NB4 (cell line): ENCODE measurements around the gene INSIG1.
A peak's percentile ranks its signal among the peaks of the same experiment; 100 is the strongest.

ENCODE experiments used
- DNase-seq: peaks from one replicate; pipeline ENCODE4 v3.0.0; 2010; ENCODE audit warnings: low read depth
- H3K4me3 ChIP-seq: one replicate; pipeline ENCODE4 v1.5.1; 2011; ENCODE audit warnings: mild to moderate bottlenecking, low read depth, low read length, moderate library complexity
- CTCF ChIP-seq: IDR thresholded peaks from one replicate; pipeline ENCODE4 v1.5.1; 2012; ENCODE audit warnings: low read depth, low read length
- MAX ChIP-seq: IDR thresholded peaks from 2 replicates; pipeline ENCODE4 v1.6.1; 2011; ENCODE audit warnings: low read depth, low read length
- MYC ChIP-seq: IDR thresholded peaks from 2 replicates; pipeline ENCODE4 v1.6.1; 2011; ENCODE audit warnings: low read depth, low read length
- POLR2A ChIP-seq: IDR thresholded peaks from 2 replicates; pipeline ENCODE4 v1.6.1; 2011; ENCODE audit warnings: mild to moderate bottlenecking; ENCODE audit not compliant: insufficient read length; ENCODE audit errors: extremely low read depth

INSIG1 gene

GRCh38 chr7:155337946-155338631, 40.4 kb downstream of the INSIG1 start:
- no peak overlapping the region for H3K4me3 ChIP-seq
- TF ChIP-seq MYC (no peak), CTCF (no peak), MAX (no peak)
- DNase-seq = no peak

GRCh38 chr7:155338632-155339320, 41.1 kb downstream of the INSIG1 start:
- no peak overlapping the region for H3K4me3 ChIP-seq
- TF ChIP-seq MAX (no peak), MYC (no peak), POLR2A (no peak), CTCF (no peak)
- peak; percentile 22 for DNase-seq

DNA sequence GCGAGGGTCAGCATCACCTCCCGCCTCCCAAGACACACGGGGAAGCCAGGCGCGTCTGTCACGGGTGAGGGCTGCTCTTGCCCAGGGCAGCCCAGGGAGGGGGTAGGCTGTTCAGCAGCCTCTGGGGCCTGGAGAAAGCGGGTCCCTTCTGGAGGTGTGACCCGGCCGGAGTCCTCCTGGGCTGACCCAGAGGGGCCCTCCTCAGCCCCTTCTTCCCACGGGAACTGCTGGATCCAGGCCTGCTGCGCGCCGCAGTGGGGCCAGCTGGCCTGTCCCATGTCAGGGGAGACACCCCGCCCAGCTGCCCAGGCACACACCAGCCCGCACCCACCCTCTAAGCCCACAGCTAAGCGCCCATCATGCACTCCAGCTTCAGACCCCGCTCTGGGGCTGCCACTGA, 41.8 kb downstream of the INSIG1 start:
- H3K4me3 ChIP-seq = no peak overlapping the region
- TF ChIP-seq MYC = no peak
- TF ChIP-seq CTCF = no peak
- no peak for TF ChIP-seq POLR2A
- no peak for TF ChIP-seq MAX
- no peak for DNase-seq

- H3K4me3 ChIP-seq = no peak overlapping the region
- TF ChIP-seq POLR2A = no peak
- no peak for TF ChIP-seq MYC
- TF ChIP-seq MAX = no peak
- TF ChIP-seq CTCF = no peak
- no peak for DNase-seq
Observed at GRCh38 chr7:155340071-155340531, 42.4 kb downstream of the INSIG1 start.

DNA sequence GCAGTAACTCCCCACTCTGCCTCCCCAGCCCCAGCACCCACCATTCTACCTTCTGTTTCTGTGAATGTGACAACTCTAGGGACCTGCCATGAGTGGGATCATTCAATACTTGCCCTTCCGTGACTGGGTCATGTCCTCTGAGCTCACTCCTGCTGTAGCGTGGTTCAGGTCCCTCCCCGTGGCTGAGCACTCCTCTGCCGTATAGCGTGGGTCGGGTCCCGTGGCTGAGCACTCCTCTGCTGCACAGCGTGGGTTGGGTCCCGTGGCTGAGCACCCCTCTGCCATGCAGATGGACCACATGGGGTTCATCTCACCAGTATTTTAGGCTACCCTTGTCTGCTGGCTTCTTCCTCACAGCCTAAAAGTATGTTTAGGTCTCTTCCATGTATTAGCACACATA, 43.0 kb downstream of the INSIG1 start:
- TF ChIP-seq POLR2A (no peak), MYC (no peak), MAX (no peak), CTCF (no peak)

More for the DNA sequence above, 43.0 kb downstream of the INSIG1 start:
- H3K4me3 ChIP-seq = no peak overlapping the region
- no peak for DNase-seq
